KOPT-K1 (cell line): ENCODE data around the gene ZACN.

ENCODE experiments used
- H3K27ac ChIP-seq: fragments of 200-600 bp; sonication (generic); 2 replicates; pipeline ENCODE4 v1.5.1; 2016; ENCODE audit warnings: antibody characterized with exemption, mild to moderate bottlenecking, low read depth, low read length; ENCODE audit not compliant: poor library complexity, severe bottlenecking
- H3K36me3 ChIP-seq: fragments of 200-600 bp; sonication (generic); 2 replicates; pipeline ENCODE4 v1.5.1; 2017; ENCODE audit warnings: antibody characterized with exemption, mild to moderate bottlenecking, low read length, moderate library complexity; ENCODE audit not compliant: insufficient read depth
- H3K9me3 ChIP-seq: fragments of 200-600 bp; sonication (generic); 2 replicates; pipeline ENCODE4 v1.5.1; 2017; ENCODE audit warnings: antibody characterized with exemption, low read length, mild to moderate bottlenecking; ENCODE audit not compliant: insufficient read depth, poor library complexity, severe bottlenecking

Gene ZACN

DNA sequence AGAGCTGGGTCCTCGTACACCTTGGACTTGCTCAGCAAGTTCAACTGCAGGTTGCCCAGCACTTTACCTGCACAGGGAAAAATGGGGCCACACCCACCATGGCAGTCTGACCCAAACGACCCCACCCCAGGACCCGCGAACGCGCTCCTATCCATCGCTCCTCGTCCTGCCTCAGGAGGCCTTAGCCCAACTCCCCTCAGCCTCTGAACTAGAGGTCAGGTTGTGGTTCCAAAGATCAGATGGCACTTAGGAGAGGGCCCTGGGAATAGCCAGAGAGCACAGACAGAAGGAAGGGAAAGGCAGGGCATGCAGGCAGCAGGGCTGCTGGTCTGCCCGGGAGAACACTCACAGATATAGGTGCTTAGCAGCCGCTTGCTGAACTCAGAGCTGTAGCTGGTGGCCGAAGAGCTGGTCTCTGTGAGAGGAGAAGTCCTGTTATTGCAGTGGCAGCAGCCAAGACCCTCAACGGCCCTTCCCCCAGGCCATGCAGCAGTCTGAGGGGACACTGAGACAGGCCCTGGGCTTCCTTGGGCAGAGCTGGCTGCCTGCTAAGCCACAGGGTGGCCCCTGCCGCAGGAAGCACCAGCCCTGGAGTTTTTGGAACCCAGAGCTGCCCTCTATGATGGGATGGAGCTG, 6.9 kb downstream of the ZACN start:
- no peak overlapping the region for H3K27ac ChIP-seq
- H3K9me3 ChIP-seq = no peaks in the 10 kb centered on the region
- H3K36me3 ChIP-seq = peaks cover 98% of the 10 kb centered on the region

DNA sequence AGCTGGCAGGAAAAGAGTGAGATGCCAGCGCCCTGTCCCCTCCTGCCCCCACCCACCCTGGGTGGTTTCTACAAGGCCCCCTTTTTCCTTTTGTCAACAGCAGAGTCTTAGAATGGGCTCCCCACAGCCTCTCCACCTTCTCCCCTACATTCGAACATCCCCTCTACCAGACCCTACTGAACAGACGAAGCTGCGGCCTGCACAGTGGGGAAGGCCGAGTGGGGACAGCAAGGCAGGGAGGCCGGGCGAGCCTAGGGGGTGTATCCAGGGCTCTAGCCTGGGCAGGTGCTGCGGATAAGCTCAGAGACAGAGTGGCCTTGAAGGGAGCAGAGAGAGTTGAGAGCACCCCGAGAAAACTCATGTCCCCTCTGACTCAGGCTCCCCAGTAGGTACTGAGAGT, 7.4 kb downstream of the ZACN start:
- peaks cover 98% of the 10 kb centered on the region for H3K36me3 ChIP-seq
- H3K9me3 ChIP-seq = no peaks in the 10 kb centered on the region
- H3K27ac ChIP-seq = no peak overlapping the region

DNA sequence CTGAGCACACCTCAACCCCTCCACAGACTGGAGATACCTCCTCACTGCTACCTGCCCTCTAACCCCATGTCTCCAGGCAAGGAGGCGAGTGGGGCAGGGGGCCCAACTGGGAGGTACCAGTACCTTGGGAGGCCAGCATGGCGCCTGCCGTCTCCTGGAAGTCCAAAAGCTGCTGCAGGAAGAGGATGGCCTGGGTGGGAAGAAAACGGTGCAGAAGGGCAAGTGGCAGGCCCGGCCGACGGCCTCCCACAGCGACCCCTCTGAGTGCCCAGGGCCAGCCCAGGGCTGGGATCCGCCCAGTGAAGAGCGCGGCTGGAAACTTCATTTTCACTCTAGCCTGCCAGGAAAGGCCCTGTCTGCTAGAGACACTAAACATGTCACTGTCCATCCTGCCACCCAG, 8.5 kb downstream of the ZACN start:
- no peak overlapping the region for H3K27ac ChIP-seq
- H3K36me3 ChIP-seq = peaks cover 86% of the 10 kb centered on the region
- H3K9me3 ChIP-seq = no peaks in the 10 kb centered on the region

DNA sequence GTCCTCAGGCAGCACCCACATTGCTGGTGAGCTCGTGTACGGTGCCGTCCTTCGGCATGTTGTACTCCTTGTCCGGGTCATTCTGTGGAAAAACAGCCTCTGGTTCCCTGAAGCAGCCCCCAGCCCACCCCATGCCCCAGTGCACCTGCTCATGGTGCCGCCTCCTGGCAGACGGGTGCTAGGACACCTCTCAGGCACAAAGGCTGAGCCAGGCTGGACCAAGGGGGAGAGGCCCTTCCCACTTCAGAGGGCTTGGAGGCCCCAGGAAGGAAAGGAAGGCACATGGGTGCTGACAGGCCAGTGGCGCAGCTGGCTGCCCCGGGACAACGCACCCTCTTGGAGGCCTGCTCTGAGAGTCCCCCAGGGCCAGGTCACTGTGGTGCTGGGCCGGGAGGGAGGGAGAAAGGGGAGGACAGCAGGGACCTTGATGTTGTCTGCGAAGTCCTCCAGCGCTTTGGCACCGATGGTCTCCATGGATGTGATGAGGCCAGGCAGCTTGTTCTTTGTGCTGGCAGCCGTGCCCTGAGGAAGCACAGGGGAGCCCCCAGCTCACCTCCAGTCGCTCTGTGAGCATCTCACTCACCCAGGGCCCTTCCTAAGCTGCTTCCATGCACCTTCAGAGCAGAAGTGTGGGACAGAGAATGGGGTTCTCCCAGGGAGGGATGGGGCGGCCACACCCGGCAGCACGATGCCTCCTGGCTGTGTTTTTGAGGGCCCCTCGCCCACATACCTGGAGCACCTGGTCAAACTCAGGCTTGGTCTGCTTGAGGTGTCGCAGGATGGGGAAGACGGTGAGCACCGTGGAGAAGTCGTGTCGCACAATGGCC, 9.3 kb downstream of the ZACN start:
- Histone ChIP-seq H3K27ac (no peak overlapping the region), H3K9me3 (no peaks in the 10 kb centered on the region), H3K36me3 (peaks cover 80% of the 10 kb centered on the region)

DNA sequence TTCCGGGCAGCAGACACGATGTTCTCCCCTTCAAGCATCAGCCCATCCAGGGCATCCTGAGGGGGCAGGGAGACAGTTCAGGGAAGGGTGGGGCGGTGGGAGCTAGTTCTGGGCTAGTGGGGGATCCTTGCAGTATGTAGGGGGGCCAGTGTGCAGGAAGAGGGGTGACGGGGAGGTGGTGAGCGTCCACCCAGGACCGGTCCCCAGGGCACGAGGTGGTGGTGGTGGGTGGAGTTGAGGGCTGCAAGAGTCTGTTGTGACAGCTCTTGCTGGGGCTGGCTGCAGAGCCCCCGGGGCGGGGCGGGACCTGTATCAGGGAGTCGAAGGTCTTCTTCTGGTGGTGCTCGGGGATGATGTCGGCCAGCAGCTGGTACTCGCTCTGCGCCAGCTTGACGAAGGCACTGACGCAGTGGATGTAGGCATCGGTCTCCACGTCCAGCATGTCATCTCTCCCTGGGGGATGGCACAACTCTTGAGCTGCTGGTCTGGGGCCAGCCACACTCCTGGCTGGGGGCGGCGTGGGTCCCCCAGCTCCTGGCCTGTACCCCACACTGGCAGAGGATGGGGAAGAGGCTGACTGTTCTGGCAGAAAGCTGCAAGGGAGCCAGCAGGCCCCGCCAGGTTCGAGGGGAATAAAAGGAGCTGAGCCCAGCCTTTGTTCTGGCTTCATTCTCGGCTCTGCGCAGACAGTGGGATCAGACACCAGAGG, 10.0 kb downstream of the ZACN start:
- H3K36me3 ChIP-seq = peaks cover 80% of the 10 kb centered on the region
- H3K27ac ChIP-seq = no peak overlapping the region
- no peaks in the 10 kb centered on the region for H3K9me3 ChIP-seq

DNA sequence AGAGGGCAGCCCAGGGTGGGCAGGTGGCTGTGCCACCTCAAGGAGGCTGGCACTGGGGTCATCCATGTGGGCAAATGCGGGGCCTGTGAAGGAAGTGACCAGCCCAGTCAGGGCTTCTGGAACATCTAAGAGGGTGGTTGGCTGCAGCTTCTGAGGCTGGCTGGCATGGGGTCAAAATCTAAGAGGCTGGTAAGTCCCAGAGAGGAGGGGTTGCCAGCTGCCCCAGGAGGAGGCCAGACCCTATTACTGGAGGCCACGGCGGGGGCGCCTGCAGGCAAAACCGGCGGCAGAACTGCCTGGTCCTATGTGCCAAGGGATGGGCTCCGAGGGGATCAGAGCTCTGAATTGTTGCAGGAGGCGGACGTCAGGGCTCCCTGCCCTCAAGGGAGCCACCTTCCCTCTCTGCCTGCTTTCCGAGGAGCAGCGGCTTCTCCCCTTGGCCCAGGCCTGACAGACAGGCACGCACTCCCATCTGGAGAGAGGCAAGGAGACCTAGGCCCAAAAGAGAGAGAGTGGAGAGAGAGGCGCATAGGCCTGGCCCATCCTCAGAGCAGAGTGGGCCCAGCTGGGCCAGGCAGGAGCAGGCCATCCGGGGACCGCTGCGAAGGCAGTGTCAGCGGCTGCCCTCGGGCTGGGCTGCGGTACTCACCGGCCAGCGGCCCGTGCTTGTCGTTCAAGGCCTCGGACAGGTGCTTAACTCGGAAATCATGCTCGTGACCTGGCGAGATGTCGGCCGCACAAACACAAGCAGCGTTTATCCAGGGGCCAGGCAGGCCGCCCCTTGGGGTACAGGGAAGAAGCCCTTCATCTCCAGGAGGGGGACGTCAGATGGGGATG, 10.9 kb downstream of the ZACN start:
- Histone ChIP-seq H3K36me3 (peaks cover 80% of the 10 kb centered on the region), H3K9me3 (no peaks in the 10 kb centered on the region), H3K27ac (no peak overlapping the region)

DNA sequence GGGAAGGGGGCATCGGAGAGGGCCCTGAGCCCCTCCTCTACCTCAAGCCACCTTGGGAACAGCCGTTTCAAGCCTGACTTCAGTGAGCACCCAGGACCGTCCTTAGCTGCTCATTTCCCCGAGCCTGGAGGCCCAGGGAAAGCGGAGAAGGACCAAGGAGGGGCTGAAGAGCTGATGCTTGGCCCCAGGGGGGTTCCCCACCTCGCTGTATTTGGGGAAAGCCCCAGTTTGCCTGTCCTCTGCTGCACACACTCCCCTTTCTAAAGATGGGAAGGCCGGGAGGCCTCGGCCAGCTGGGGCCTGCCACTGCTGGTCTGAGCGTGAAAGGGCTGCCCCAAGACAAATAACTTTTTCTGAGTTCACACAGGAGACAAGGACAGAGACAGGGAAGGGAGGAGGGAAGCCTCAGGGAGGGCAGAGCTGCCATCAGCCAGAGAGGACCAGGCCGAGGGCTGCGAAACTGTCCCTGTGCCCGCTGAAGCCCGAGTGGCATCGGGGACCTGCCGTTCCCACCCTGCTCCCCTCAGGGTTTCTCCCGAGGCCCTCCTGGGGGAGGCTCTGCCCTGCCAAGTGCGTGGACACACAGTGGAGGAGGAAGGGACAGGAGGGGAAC, 11.6 kb downstream of the ZACN start:
- Histone ChIP-seq H3K36me3 (peaks cover 80% of the 10 kb centered on the region), H3K27ac (peak overlapping the region; percentile 87), H3K9me3 (no peaks in the 10 kb centered on the region)

DNA sequence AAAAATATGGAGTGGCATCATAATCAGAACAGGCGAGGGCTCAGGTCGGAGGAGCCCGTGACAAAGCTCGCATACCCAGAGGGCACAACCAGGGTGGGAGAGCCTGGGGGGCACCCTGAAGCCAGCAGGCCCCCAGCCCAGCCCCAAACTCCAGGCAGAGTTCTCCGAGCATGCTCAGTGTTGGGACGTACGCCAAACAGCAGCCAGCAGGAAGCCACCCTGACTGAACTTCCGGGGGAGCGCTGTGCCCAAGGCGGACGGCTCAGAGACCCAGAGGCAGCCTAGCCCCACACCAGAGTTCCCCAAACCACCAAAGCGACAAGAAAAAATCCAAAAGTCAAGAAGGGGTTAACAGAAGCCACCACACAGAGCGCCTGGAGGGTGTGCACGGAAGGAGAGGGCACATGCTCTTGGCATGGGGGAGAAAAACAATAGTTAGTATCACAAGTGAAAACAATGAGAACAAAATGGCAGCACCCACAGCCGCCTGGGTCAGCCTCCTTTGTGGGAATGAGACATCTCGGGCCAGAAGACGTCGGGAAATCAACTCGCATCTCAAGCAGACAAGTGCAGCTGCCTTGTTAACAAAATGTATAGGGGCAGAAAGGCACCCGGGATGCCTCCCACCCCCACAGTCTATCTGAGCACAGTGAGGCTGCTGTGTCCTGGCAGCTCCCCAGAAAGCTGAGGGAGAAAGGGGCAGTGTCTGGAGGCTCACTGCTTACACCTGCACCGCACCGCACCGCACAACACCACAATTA, 12.7 kb downstream of the ZACN start:
- Histone ChIP-seq H3K36me3 (peaks cover 80% of the 10 kb centered on the region), H3K9me3 (no peaks in the 10 kb centered on the region), H3K27ac (peak overlapping the region; percentile 87)

DNA sequence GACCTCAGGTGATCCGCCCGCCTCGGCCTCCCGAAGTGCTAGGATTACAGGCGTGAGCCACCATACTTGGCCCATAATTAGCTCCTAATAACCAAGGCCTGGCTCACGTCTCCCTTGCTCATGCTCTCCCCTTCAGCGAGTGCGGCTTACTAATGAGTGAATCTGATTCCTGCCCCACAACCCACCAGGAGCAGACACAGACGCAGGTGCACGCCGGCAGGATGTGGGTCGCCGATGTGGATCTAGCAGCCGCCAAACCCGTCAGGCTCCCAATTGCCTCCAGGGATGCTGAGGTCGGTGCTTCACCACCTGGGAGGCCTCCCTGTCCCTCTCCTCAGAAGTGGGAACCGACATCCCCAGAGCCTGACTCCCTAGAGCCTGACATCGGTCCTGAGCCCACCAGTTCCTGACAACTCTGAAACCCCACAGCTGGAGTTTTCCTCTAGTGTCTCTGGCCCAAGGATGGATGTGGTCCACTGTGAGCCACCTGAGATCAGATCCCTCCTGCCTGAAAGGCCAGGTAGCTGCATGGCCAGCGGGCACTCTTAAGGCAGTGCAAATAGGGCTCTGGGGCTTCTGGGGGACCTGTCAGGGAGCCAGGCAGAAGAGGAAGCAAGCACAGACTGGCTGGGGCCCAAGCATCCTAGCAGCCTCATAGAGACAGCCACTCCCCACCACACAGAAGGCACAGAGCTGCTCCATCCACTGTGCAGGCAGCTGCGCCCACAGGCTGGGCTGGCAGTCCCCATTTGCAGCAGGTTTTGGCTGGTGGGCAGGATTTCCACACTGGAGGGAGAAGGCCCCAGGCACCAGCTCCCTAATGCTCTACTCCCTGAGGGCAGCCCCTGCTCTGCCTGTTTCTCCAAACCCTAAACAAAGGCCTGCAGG, 13.8 kb downstream of the ZACN start:
- H3K9me3 ChIP-seq = no peaks in the 10 kb centered on the region
- H3K36me3 ChIP-seq = peaks cover 80% of the 10 kb centered on the region
- peak overlapping the region; percentile 87 for H3K27ac ChIP-seq

DNA sequence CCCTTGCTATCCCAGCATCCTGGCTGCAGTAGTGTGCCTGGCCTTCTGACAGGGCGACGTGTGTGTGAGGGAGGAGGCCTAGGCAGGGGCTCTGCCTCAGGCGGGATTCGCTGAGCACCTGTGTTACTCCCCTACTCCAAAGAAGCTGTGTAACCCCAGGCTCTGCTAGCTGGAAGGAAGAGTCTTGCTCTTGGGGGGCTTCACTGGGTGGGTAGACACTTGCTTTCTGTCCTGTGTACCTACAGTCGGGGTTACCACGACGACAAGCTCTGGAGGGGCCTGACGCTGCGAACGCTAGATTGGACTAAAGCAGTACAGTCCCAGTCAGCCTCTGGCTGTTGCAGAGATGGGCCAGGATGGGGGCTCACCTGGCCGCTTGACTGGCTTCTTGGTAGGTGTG, 15.1 kb downstream of the ZACN start:
- peaks cover 80% of the 10 kb centered on the region for H3K36me3 ChIP-seq
- no peaks in the 10 kb centered on the region for H3K9me3 ChIP-seq
- peak overlapping the region; percentile 87 for H3K27ac ChIP-seq

DNA sequence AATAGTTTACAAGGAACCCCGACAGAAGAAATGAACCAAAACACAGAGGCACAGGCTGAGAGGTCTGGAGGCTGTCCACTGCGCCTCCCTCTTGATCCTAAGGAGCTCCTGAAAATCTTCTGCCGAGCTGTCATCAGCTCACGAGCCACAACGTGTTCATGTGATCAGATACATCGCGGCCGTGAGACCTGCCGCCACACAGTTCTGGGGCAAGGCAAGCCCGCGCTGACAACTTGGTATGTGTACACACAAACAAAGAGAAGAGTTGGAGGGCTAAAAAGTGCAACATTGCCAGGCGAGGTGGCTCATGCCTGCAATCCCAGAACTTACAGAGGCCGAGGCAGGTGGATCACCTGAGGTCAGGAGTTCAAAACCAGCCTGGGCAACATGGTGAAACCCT, 17.0 kb downstream of the ZACN start:
- H3K9me3 ChIP-seq = no peaks in the 10 kb centered on the region

DNA sequence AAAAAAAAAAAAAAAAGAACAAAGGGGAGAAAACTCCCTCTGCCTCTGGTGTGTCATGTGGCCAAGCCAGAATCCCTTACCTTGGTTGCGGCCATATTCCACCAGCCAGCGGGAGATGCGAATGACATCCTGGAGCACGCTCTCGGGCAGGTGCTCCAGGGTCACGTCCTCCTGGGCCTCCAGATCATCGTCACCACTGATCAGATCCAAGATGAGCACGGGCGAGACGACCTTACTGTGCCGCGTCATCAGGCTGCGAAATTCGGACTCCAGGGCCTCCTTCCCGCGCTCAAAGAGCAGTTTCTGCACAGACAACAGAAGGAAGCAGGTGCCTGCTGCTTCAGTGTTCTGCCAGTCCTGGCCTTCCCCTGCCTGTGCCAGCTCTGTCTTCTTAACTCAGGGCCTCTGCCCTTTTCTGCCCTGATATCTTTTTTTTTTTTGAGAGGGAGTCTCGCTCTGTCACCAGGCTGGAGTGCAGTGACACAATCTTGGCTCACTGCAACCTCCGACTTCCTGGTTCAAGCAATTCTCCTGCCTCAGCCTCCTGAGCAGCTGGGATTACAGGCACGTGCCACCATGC, 18.8 kb downstream of the ZACN start:
- Histone ChIP-seq H3K9me3 (no peaks in the 10 kb centered on the region), H3K36me3 (peaks cover 91% of the 10 kb centered on the region), H3K27ac (no peak overlapping the region)

More for the DNA sequence above, 17.0 kb downstream of the ZACN start:
- H3K27ac ChIP-seq = no peak overlapping the region
- peaks cover 79% of the 10 kb centered on the region for H3K36me3 ChIP-seq

DNA sequence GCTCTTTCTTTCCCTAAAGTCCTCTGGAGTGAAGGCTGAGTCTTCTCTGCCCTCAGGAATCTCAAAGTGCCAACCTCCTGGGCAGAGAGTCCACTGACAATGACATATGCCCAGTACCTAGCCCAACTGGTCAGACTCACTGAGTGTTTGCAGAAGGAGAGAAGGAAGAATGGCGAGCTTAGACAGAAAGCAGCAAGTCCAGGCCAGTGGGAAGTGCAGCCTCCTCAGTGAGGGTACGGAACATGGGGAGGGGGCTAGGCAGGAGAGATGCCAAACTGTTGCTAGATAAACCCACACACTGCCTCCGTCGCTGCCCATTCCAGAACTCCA, 23.9 kb downstream of the ZACN start:
- Histone ChIP-seq H3K27ac (peak overlapping the region; percentile 77), H3K9me3 (no peaks in the 10 kb centered on the region), H3K36me3 (peaks cover 43% of the 10 kb centered on the region)
